HepG2 (cell line): ENCODE data around the gene EFEMP2. TPM values are rescaled to one million over a fixed set of nuclear protein-coding genes. Genes with fewer than 3 reads are reported as not detected.
A peak's percentile ranks its signal among the peaks of the same experiment; 100 is the strongest.

ENCODE experiments used
- BRCA1 ChIP-seq: sonication (generic); formaldehyde crosslinking; IDR thresholded peaks from 2 replicates; pipeline ENCODE4 v1.4.0; 2020; ENCODE audit warnings: missing genetic modification reagents
- CHD4 ChIP-seq: fragments of 200-600 bp; sonication (generic); IDR thresholded peaks from 2 replicates; pipeline ENCODE4 v1.7.0; 2017; ENCODE audit warnings: mild to moderate bottlenecking, low read length, borderline replicate concordance
- EED ChIP-seq: sonication (generic); formaldehyde crosslinking; IDR thresholded peaks from 2 replicates; pipeline ENCODE4 v1.5.0; 2020; ENCODE audit warnings: mild to moderate bottlenecking, missing genetic modification reagents
- ESRRA ChIP-seq: sonication (generic); formaldehyde crosslinking; IDR thresholded peaks from 2 replicates; pipeline ENCODE4 v1.5.1; 2020; ENCODE audit warnings: mild to moderate bottlenecking, low read depth, missing genetic modification reagents
- EZH2 ChIP-seq: conservative IDR thresholded peaks from 2 replicates; pipeline ENCODE4 v1.6.1; 2012; ENCODE audit warnings: mild to moderate bottlenecking, low read depth, low read length, moderate library complexity
- MED13 ChIP-seq: sonication (generic); formaldehyde crosslinking; IDR thresholded peaks from 2 replicates; pipeline ENCODE4 v1.5.0; 2020; ENCODE audit warnings: missing genetic modification reagents
- MED8 ChIP-seq: sonication (generic); formaldehyde crosslinking; IDR thresholded peaks from 2 replicates; pipeline ENCODE4 v1.8.1; 2023; ENCODE audit warnings: mild to moderate bottlenecking, missing genetic modification reagents; ENCODE audit not compliant: insufficient replicate concordance
- NFIC ChIP-seq: IDR thresholded peaks from 2 replicates; pipeline ENCODE4 v1.6.1; 2012; ENCODE audit warnings: mild to moderate bottlenecking, low read length, inconsistent platforms
- NPAS2 ChIP-seq: sonication (generic); formaldehyde crosslinking; IDR thresholded peaks from 2 replicates; pipeline ENCODE4 v1.8.0; 2022; ENCODE audit warnings: mild to moderate bottlenecking, missing genetic modification reagents, borderline replicate concordance
- NRL ChIP-seq: sonication (generic); formaldehyde crosslinking; IDR thresholded peaks from 2 replicates; pipeline ENCODE4 v1.5.0; 2020; ENCODE audit warnings: missing genetic modification reagents, mild to moderate bottlenecking, moderate library complexity, borderline replicate concordance
- PRPF4 ChIP-seq: fragments of 200-400 bp; formaldehyde crosslinking; IDR thresholded peaks from 2 replicates; pipeline ENCODE4 v1.6.1; 2016; ENCODE audit warnings: low read length, low read depth; ENCODE audit not compliant: poor library complexity, severe bottlenecking
- RAD21 ChIP-seq: fragments of 450-650 bp; formaldehyde crosslinking; IDR thresholded peaks from 2 replicates; pipeline ENCODE4 v1.5.0; 2020; ENCODE audit warnings: mild to moderate bottlenecking
- RFXAP ChIP-seq: sonication (generic); formaldehyde crosslinking; IDR thresholded peaks from 2 replicates; pipeline ENCODE4 v1.4.0; 2020; ENCODE audit warnings: missing genetic modification reagents, borderline replicate concordance
- SIN3B ChIP-seq: fragments of 150-350 bp; IDR thresholded peaks from 2 replicates; pipeline ENCODE4 v1.6.1; 2014; ENCODE audit warnings: low read length
- TAF15 ChIP-seq: fragments of 200-400 bp; formaldehyde crosslinking; IDR thresholded peaks from one replicate; pipeline ENCODE4 v1.6.1; 2018; ENCODE audit warnings: mild to moderate bottlenecking, low read depth, low read length; ENCODE audit not compliant: poor library complexity, severe bottlenecking
- TOE1 ChIP-seq: sonication (generic); formaldehyde crosslinking; IDR thresholded peaks from 2 replicates; pipeline ENCODE4 v1.4.0; 2020; ENCODE audit warnings: mild to moderate bottlenecking, missing genetic modification reagents
- ZBTB7B ChIP-seq: sonication (generic); formaldehyde crosslinking; IDR thresholded peaks from 2 replicates; pipeline ENCODE4 v1.4.0; 2020; ENCODE audit warnings: missing genetic modification reagents
- ZC3H4 ChIP-seq: sonication (generic); formaldehyde crosslinking; IDR thresholded peaks from 2 replicates; pipeline ENCODE4 v1.4.0; 2020; ENCODE audit warnings: missing genetic modification reagents, borderline replicate concordance
- ZKSCAN1 ChIP-seq: fragments of 150-350 bp; IDR thresholded peaks from 2 replicates; pipeline ENCODE4 v1.6.1; 2014; ENCODE audit warnings: low read length
- ZNF160 ChIP-seq: sonication (generic); formaldehyde crosslinking; IDR thresholded peaks from 2 replicates; pipeline ENCODE4 v1.8.0; 2022; ENCODE audit warnings: mild to moderate bottlenecking, inconsistent platforms, missing genetic modification reagents
- ZNF326 ChIP-seq: sonication (generic); formaldehyde crosslinking; IDR thresholded peaks from 2 replicates; pipeline ENCODE4 v1.4.0; 2020; ENCODE audit warnings: missing genetic modification reagents, borderline replicate concordance
- ZNF530 ChIP-seq: sonication (generic); formaldehyde crosslinking; IDR thresholded peaks from 2 replicates; pipeline ENCODE4 v1.5.0; 2020; ENCODE audit warnings: low read depth, mild to moderate bottlenecking, missing genetic modification reagents
- ZSCAN29 ChIP-seq: sonication (generic); formaldehyde crosslinking; conservative IDR thresholded peaks from 2 replicates; pipeline ENCODE4 v1.4.0; 2020; ENCODE audit warnings: mild to moderate bottlenecking, missing genetic modification reagents
- polyA plus RNA-seq, 8 experiments: library from polyadenylated mRNA; depleted of rRNA in 3 of 8; stranded (reverse) in 7 of 8; unstranded in 1 of 8; fragments of >200 nt; fragmentation: Illumina TruSeq in 4 of 8; extraction: Trizol in 4 of 8; gene quantifications; 2 replicates each; pipeline versions ENCODE4 v1.2.1 to v1.2.3, GENCODE V29; 2011 to 2016; ENCODE audit warnings: low read depth in 4 of 8, missing spikeins in 1 of 8, mixed read lengths in 1 of 8; ENCODE audit not compliant: insufficient read depth in 1 of 8
- total RNA-seq, 5 experiments: library from RNA; depleted of rRNA; stranded (reverse); fragments of >200 nt; fragmentation: Illumina TruSeq; extraction: Trizol; gene quantifications; 2 replicates each; pipeline ENCODE4 v1.2.3, GENCODE V29; 2016; ENCODE audit warnings: low read depth in 1 of 5
- TF ChIP-seq, protein P1 (sequence below): sonication (generic); formaldehyde crosslinking; IDR thresholded peaks from 2 replicates; pipeline ENCODE4 v1.9.0; 2022; ENCODE audit warnings: missing genetic modification reagents, mild to moderate bottlenecking, borderline replicate concordance
- TF ChIP-seq, protein P2 (sequence below): sonication (generic); formaldehyde crosslinking; IDR thresholded peaks from 2 replicates; pipeline ENCODE4 v1.4.0; 2020; ENCODE audit warnings: missing genetic modification reagents
- TF ChIP-seq, protein P3 (sequence below): sonication (generic); formaldehyde crosslinking; conservative IDR thresholded peaks from 2 replicates; pipeline ENCODE4 v1.8.0; 2022; ENCODE audit warnings: low read depth, missing genetic modification reagents
- TF ChIP-seq, protein P4 (sequence below): sonication (generic); formaldehyde crosslinking; IDR thresholded peaks from 2 replicates; pipeline ENCODE4 v1.4.0; 2020; ENCODE audit warnings: missing genetic modification reagents

EFEMP2 gene
- total and polyA plus RNA-seq, 2 of the 13 experiments (the other 11 are each of a cell fraction or from before 2014, with no cell fraction given): 7.4 to 29.7 TPM

DNA sequence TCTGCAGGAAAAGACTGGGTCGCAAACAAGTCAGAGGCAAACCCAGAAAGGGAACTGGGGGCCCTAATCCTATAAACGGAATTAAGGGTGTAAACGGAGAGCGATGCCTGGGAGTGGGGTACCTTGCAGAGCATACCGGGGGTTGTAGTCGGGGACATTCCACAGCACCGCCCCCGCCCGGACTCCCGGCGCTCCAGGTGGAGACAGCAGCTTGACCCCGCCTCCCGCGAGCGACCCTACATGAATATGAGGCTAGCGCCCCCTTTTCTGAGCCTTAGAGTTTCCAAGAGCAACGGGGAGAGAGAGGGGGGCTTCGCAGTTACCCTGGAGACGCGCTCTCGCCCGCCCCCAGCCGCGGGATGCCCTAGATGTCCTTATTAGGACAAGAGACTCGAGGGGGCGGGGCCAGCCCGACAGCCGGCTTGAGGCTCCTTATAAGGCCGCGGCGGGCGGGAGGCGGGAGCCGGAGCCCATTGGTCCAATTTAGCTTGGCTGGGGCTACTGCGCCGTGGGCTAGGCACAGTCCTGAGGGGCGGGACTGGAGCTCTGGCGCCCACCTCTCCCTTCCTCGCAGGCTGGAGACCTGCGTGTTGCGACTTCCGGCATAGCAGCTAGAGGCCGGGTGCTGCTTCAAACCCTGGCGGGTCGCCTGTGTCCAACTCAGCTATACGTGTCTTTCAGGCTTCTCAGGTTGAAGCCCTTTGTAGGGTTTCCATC, 13.3 kb downstream of the EFEMP2 start (continued):
- TF ChIP-seq ZSCAN29 (CRISPR knock-in tag) (no peak), TAF15 (no peak), RAD21 (CRISPR knock-in tag) (no peak), ZC3H4 (CRISPR knock-in tag) (peak; percentile 57; the same call in 1 of the 2 replicates), ZBTB7B (CRISPR knock-in tag) (peak; percentile 84; the same call in 1 of the 2 replicates), NRL (CRISPR knock-in tag) (no peak), TOE1 (CRISPR knock-in tag) (0 out of 2 replicates have a peak, but pooled peaks have one; percentile 13), ZNF160 (CRISPR knock-in tag) (no peak), SIN3B (no peak), RFXAP (peak; percentile 41; the same call in 1 of the 2 replicates), BRCA1 (CRISPR knock-in tag) (no peak), NFIC (no peak), ZNF326 (CRISPR knock-in tag) (no peak), MED8 (CRISPR knock-in tag) (no peak), ZKSCAN1 (no peak), EED (CRISPR knock-in tag) (no peak), ESRRA (CRISPR knock-in tag) (no peak), ZNF530 (CRISPR knock-in tag) (no peak), MED13 (CRISPR knock-in tag) (no peak), PRPF4 (no peak), CHD4 (no peak; the same call in 1 of the 2 replicates), NPAS2 (CRISPR knock-in tag) (no peak), EZH2 (no peak)
- TF ChIP-seq, protein P1, sequence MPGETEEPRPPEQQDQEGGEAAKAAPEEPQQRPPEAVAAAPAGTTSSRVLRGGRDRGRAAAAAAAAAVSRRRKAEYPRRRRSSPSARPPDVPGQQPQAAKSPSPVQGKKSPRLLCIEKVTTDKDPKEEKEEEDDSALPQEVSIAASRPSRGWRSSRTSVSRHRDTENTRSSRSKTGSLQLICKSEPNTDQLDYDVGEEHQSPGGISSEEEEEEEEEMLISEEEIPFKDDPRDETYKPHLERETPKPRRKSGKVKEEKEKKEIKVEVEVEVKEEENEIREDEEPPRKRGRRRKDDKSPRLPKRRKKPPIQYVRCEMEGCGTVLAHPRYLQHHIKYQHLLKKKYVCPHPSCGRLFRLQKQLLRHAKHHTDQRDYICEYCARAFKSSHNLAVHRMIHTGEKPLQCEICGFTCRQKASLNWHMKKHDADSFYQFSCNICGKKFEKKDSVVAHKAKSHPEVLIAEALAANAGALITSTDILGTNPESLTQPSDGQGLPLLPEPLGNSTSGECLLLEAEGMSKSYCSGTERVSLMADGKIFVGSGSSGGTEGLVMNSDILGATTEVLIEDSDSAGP (CRISPR knock-in tag): no peak
- TF ChIP-seq, protein P2, sequence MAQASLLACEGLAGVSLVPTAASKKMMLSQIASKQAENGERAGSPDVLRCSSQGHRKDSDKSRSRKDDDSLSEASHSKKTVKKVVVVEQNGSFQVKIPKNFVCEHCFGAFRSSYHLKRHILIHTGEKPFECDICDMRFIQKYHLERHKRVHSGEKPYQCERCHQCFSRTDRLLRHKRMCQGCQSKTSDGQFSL: no peak
- TF ChIP-seq, protein P3, sequence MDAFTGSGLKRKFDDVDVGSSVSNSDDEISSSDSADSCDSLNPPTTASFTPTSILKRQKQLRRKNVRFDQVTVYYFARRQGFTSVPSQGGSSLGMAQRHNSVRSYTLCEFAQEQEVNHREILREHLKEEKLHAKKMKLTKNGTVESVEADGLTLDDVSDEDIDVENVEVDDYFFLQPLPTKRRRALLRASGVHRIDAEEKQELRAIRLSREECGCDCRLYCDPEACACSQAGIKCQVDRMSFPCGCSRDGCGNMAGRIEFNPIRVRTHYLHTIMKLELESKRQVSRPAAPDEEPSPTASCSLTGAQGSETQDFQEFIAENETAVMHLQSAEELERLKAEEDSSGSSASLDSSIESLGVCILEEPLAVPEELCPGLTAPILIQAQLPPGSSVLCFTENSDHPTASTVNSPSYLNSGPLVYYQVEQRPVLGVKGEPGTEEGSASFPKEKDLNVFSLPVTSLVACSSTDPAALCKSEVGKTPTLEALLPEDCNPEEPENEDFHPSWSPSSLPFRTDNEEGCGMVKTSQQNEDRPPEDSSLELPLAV (CRISPR knock-in tag): no peak
- TF ChIP-seq, protein P4, sequence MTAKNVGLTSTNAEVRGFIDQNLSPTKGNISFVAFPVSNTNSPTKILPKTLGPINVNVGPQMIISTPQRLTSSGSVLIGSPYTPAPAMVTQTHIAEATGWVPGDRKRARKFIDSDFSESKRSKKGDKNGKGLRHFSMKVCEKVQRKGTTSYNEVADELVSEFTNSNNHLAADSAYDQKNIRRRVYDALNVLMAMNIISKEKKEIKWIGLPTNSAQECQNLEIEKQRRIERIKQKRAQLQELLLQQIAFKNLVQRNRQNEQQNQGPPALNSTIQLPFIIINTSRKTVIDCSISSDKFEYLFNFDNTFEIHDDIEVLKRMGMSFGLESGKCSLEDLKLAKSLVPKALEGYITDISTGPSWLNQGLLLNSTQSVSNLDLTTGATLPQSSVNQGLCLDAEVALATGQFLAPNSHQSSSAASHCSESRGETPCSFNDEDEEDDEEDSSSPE (CRISPR knock-in tag): peak; percentile 66
